Measurements from ENCODE around the gene ELOVL5.
A peak's percentile ranks its signal among the peaks of the same experiment; 100 is the strongest.
"Not testable (repeated sequence)": the region's sequence is repeated elsewhere in the genome, so short reads cannot be mapped to it uniquely, and the experiment has no call there.

Gene ELOVL5

DNA sequence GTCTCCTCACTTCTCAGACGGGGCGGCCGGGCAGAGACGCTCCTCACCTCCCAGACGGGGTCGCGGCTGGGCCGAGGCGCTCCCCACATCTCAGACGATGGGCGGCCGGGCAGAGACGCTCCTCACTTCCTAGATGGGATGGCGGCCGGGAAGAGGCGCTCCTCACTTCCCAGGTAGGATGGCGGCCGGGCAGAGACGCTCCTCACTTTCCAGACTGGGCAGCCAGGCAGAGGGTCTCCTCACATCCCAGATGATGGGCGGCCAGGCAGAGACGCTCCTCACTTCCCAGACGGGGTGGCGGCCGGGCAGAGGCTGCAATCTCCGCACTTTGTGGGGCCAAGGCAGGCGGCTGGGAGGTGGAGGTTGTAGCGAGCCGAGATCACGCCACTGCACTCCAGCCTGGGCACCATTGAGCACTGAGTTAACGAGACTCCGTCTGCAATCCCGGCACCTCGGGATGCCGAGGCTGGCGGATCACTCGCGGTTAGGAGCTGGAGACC, 43.2 kb downstream of the ELOVL5 start:
- FAIRE-seq; DNase-seq (ENCODE audit: low spot score): not testable (repeated sequence)

DNA sequence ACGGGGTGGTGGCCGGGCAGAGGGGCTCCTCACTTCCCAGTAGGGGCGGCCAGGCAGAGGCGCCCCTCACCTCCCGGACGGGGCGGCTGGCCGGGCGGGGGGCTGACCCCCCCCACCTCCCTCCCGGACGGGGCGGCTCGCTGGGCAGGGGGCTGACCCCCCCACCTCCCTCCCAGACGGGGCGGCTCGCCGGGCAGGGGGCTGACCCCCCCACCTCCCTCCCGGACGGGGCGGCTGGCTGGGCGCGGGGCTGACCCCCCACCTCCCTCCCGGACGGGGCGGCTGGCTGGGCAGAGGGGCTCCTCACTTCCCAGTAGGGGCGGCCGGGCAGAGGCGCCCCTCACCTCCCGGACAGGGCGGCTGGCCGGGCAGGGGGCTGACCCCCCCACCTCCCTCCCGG, 43.8 kb downstream of the ELOVL5 start:
- FAIRE-seq; DNase-seq (ENCODE audit: low spot score): not testable (repeated sequence)

DNA sequence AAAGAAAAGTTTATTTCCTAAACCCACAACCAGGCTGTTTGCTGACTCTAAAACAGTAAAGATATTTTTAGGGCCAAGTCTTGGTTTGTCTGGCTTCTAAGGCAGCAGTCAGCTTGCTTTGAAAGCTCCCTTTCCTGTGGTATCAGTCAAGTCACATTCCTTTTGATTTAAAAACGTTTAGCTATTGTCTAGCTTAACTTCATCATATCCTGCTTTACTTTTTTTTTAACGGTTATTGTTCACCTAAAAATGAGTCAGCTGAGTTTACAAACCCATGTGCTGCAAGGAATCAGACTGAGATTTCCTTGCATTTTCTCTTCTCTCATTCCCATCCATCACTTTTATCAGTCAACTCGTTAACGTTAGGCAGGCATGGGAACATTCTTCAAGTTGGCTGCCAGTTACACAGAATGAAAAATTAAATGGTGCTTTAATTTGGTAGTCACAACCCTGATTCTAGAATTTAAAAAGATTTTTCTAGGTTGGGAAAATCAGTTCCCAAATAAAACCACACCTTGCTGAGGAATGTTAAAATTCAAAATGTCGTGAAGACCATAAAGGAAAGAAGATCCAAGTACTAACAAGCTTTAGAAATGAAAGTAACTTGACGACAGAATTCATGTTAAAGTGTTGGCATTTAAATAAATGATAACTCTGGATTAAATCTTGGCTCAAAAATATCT, 45.9 kb downstream of the ELOVL5 start:
- no peak for FAIRE-seq
- DNase-seq (ENCODE audit: low spot score), result peak; percentile 74

DNA sequence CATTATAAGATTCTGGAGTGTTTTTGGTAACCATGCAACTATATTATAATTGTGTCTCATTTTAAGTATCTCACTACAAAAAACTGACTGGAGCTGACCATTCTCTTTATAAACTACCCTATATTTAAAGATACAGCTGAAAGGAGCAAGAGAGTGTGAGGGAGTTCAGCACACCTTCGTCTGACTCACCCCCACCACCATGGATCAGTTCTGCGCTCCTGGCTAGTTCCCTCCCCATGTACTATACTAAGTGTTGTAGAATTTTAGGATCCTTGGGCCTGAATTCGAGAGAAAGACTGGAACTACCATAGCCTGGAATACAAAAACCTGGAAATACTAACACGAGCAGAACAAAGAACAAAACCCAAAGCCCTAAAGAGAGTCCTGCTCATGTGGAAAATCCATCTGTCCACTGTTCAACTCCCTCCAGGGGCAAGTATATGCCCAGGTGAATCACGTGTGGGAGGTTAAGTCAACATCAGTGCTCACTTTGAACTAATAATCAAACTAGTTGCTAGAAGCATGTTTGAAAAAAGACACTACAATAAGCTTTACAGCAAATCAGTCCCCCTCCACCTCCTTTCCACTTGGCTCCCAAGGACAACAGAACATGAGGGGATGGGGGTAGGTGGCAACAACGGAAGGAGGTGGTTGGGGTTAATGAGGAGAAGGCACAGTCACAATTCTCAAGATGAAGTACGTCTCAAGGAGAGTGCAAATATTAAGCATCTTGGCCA, 46.8 kb downstream of the ELOVL5 start:
- FAIRE-seq (no peak), DNase-seq (ENCODE audit: low spot score) (no peak)

- FAIRE-seq (no peak), DNase-seq (ENCODE audit: low spot score) (peak; percentile 43)
These were observed 47.8 kb downstream of the ELOVL5 start for GRCh38 chr6:53300656-53301551.

- no peak for FAIRE-seq
- DNase-seq (ENCODE audit: low spot score), result no peak
These were observed 49.3 kb downstream of the ELOVL5 start for GRCh38 chr6:53299331-53300005.

GRCh38 chr6:53297004-53297403, 51.7 kb downstream of the ELOVL5 start:
- DNase-seq (ENCODE audit: low spot score) (no peak), FAIRE-seq (no peak)

DNA sequence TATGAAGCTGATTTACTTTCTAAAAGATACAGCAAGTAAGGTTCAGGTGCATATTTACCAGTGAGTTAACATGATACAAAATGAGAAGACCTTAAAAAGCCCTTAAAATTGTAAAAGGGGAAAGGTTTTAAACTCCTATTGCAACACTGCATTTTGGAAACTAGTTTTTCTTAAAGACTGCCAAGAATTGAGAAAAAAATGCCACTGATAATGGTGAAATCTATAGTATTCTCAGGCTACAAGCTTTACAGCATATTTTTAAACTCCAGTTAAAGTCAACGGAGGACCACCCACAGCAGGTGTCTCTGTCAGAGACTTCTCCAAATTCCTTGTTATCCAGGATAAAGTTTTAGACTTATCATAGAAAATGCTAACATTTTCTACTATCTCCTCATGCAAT, 53.6 kb downstream of the ELOVL5 start:
- no peak for FAIRE-seq
- DNase-seq (ENCODE audit: low spot score), result no peak

GRCh38 chr6:53294611-53295010, 54.1 kb downstream of the ELOVL5 start:
- FAIRE-seq (no peak), DNase-seq (ENCODE audit: low spot score) (no peak)

DNA sequence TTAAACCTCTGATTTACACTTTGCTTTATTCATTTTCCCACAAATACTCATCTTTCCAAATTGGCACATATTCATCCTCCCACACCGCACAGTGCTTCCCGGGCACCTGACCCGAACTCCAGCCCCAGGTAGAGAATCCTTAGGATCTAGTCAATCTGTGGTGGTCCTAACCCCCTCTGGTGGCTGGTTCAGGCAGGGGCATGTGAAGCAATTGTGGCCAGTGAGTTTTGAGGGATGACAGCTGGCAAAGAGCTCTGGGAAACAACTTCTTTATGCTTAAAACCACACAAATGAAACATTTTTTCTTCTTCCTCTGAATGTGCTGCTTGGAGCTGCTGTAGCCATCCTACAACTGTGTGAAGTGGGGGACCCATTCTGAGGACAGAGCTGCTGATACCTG, 54.7 kb downstream of the ELOVL5 start:
- DNase-seq (ENCODE audit: low spot score), result no peak
- no peak for FAIRE-seq

- FAIRE-seq (no peak), DNase-seq (ENCODE audit: low spot score) (no peak)
These were observed 55.1 kb downstream of the ELOVL5 start for GRCh38 chr6:53293691-53294090.

- FAIRE-seq (no peak), DNase-seq (ENCODE audit: low spot score) (no peak)
These were observed 57.9 kb downstream of the ELOVL5 start for GRCh38 chr6:53290537-53291510.

DNA sequence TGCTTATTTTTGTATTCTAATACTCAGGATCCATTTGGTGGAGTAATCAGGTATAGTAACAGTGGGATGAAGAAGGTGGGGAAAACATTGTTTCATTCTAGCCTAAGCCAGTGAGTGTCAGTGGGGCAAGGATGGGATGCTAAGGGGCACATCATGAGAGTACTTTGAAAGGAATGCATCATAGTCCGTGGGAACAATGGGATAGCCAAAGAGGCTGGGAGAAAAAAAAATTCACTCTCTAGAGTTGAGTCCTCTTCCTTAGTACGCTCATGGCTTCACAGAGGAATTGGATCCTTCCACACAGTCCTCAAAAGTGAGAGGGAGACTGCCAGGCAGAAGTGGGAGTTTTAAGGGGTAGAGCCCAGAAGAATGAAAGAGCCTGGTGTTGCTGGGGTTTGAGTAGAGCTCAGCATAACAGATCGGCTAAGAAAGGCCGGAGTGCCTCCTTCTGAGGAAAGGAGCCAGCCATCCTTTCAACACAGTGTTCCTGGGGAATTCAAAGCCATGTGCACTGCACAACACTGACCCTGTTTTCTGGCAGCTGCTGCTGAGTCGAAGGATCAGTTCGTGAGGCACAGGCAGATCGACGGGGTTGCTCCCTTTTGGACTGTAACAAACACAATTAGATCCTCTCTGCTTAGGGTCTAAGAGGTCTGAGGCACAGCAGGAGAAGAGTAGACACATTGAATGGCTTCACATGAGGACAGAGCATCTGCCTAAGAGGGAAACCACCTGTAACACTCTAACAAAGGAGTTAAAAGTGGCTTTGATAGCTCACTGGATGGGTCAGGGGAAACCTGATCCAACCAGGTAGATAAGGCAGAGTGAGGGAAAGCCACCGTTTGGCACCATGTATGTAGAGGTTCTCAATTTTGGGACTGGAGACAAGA, 61.2 kb downstream of the ELOVL5 start:
- DNase-seq (ENCODE audit: low spot score) (no peak), FAIRE-seq (no peak)

GRCh38 chr6:53284901-53285300, 63.8 kb downstream of the ELOVL5 start:
- no peak for DNase-seq (ENCODE audit: low spot score)
- no peak for FAIRE-seq

DNA sequence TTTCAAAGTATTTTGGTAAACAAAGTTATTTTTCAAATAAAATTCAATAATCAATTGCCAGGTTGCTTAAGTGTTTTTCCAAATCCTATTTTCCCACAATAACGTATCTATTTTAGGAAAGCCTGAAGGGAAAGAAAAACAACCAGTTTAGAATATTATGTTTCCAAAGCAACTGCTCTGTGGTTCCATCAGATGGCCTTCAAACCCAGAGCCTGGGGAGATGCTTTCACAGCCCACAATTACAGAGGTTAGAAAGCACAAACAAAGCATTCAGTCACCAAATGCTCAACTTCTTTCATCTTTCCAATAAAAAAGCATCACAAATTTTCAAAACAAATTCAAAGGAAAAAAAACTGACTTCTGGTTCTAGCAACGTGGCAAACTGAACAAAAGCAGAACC, 66.0 kb downstream of the ELOVL5 start:
- FAIRE-seq (no peak), DNase-seq (ENCODE audit: low spot score) (no peak)

GRCh38 chr6:53282234-53282633, 66.5 kb downstream of the ELOVL5 start:
- FAIRE-seq (no peak), DNase-seq (ENCODE audit: low spot score) (no peak)

GRCh38 chr6:53281518-53282215, 67.1 kb downstream of the ELOVL5 start:
- FAIRE-seq, result no peak
- no peak for DNase-seq (ENCODE audit: low spot score)

- DNase-seq (ENCODE audit: low spot score), result no peak
These were observed 68.5 kb downstream of the ELOVL5 start for GRCh38 chr6:53280207-53280606.

More at GRCh38 chr6:53280207-53280606, 68.5 kb downstream of the ELOVL5 start:
- no peak for FAIRE-seq
